ENCODE results near the gene CCL2. TPM values are rescaled to one million over a fixed set of nuclear protein-coding genes. Genes with fewer than 3 reads are reported as not detected.

The CCL2 gene
- total and polyA plus RNA-seq, 2 donors (not counting 1 experiment from before 2014, with no cell fraction given), result 4.4 TPM; not detected in 1

- H3K4me3 ChIP-seq (ENCODE audit: control extremely low read depth in 1 of 5, extremely low read depth in 1 of 5, insufficient read depth in 1 of 5, low read depth in 2 of 5, low read length in 4 of 5), result no peak overlapping the region
- no peaks in the 10 kb centered on the region for H3K9me3 ChIP-seq (ENCODE audit: control extremely low read depth in 1 of 3, control insufficient read depth in 2 of 3, insufficient read depth in 1 of 3, low read length in 2 of 3)
- no peak overlapping the region for H3K9ac ChIP-seq (ENCODE audit: low read length)
- DNase-seq, result peak; percentile 26
- intact Hi-C loops (cut with micrococcal nuclease), result no loop called here
- CTCF ChIA-PET, result no interaction called here
- H3K79me2 ChIP-seq (ENCODE audit: control insufficient read depth, insufficient read depth, low read length), result no peaks in the 10 kb centered on the region
- H3K4me1 ChIP-seq (ENCODE audit: control insufficient read depth in 2 of 2, insufficient read depth in 2 of 2, low read length in 2 of 2), result peaks cover 35 to 43% of the 10 kb centered on the region in 2 donors
- Mint-ChIP-seq H3K4me3 (no peak overlapping the region), H3K27ac (no peak overlapping the region), H3K4me1 (peaks cover 29% of the 10 kb centered on the region), H3K27me3 (peaks cover 5% of the 10 kb centered on the region), H3K9me3 (ENCODE audit: insufficient read depth) (no peaks in the 10 kb centered on the region)
- no peak overlapping the region for H3K27ac ChIP-seq (ENCODE audit: low read length in 2 of 2)
- WGBS (ENCODE audit: insufficient coverage), result 65% methylated on average over 7 of the region's 7 CpGs
- no peaks in the 10 kb centered on the region for H3K36me3 ChIP-seq (replicated peaks in 1 of 2; ENCODE audit: control extremely low read depth in 1 of 2, control insufficient read depth in 1 of 2, extremely low read depth in 1 of 2, insufficient read depth in 2 of 2, low read length in 1 of 2)
- TF ChIP-seq EZH2 (IDR thresholded peaks at IDR 0.05; ENCODE audit: borderline replicate concordance, insufficient read depth, low read depth, low read length, poor library complexity, severe bottlenecking), result no peak
- TF ChIP-seq CTCF (IDR thresholded peaks at IDR 0.05), result no peak
- peak overlapping the region; percentile 42 for H3K4me2 ChIP-seq (replicated peaks; ENCODE audit: low read depth, low read length, poor library complexity, severe bottlenecking)
- no peaks in the 10 kb centered on the region for H3K27me3 ChIP-seq (replicated peaks in 1 of 4; ENCODE audit: control extremely low read depth in 1 of 4, control insufficient read depth in 3 of 4, insufficient read depth in 4 of 4, low read length in 3 of 4)
- no peak for ATAC-seq (ENCODE audit: low read depth)
- no peaks in the 10 kb centered on the region for H4K20me1 ChIP-seq (ENCODE audit: control insufficient read depth, insufficient read depth, low read length, poor library complexity, severe bottlenecking)
- no peak overlapping the region for H2AFZ ChIP-seq (ENCODE audit: insufficient read depth, low read depth, low read length, poor library complexity, severe bottlenecking)
- POLR2A ChIA-PET, result no interaction called here
These were observed 11.4 kb upstream of the CCL2 start for GRCh38 chr17:34243364-34244320.

GRCh38 chr17:34245351-34245905 is 9.7 kb upstream of the CCL2 start:
- TF ChIP-seq EZH2 (IDR thresholded peaks at IDR 0.05; ENCODE audit: borderline replicate concordance, insufficient read depth, low read depth, low read length, poor library complexity, severe bottlenecking), result no peak
- no peak for TF ChIP-seq CTCF (IDR thresholded peaks at IDR 0.05)
- H3K4me1 Mint-ChIP-seq, result peaks cover 25% of the 10 kb centered on the region
- H3K4me3 ChIP-seq (ENCODE audit: control extremely low read depth in 1 of 5, extremely low read depth in 1 of 5, insufficient read depth in 1 of 5, low read depth in 2 of 5, low read length in 4 of 5), result no peak overlapping the region
- WGBS (ENCODE audit: insufficient coverage), result 98% methylated on average over 5 of the region's 6 CpGs
- H3K27ac ChIP-seq (ENCODE audit: low read length in 2 of 2), result no peak overlapping the region
- no peaks in the 10 kb centered on the region for H3K79me2 ChIP-seq (ENCODE audit: control insufficient read depth, insufficient read depth, low read length)
- ATAC-seq (ENCODE audit: low read depth) (no peak), DNase-seq (no peak)
- intact Hi-C loops (cut with micrococcal nuclease), result no loop called here
- no peaks in the 10 kb centered on the region for H4K20me1 ChIP-seq (ENCODE audit: control insufficient read depth, insufficient read depth, low read length, poor library complexity, severe bottlenecking)
- no peak overlapping the region for H2AFZ ChIP-seq (ENCODE audit: insufficient read depth, low read depth, low read length, poor library complexity, severe bottlenecking)
- no peak overlapping the region for H3K27ac Mint-ChIP-seq
- peaks cover 5% of the 10 kb centered on the region for H3K27me3 Mint-ChIP-seq
- ChIA-PET POLR2A (no interaction called here), CTCF (no interaction called here)
- H3K36me3 ChIP-seq (replicated peaks in 1 of 2; ENCODE audit: control extremely low read depth in 1 of 2, control insufficient read depth in 1 of 2, extremely low read depth in 1 of 2, insufficient read depth in 2 of 2, low read length in 1 of 2), result no peaks in the 10 kb centered on the region
- H3K4me2 ChIP-seq (replicated peaks; ENCODE audit: low read depth, low read length, poor library complexity, severe bottlenecking), result no peak overlapping the region
- H3K9ac ChIP-seq (ENCODE audit: low read length), result no peak overlapping the region
- peaks cover 0 to 3% (median 0%) of the 10 kb centered on the region in 4 experiments for H3K27me3 ChIP-seq (replicated peaks in 1 of 4; ENCODE audit: control extremely low read depth in 1 of 4, control insufficient read depth in 3 of 4, insufficient read depth in 4 of 4, low read length in 3 of 4)
- no peaks in the 10 kb centered on the region for H3K9me3 ChIP-seq (ENCODE audit: control extremely low read depth in 1 of 3, control insufficient read depth in 2 of 3, insufficient read depth in 1 of 3, low read length in 2 of 3)
- H3K4me1 ChIP-seq (ENCODE audit: control insufficient read depth in 2 of 2, insufficient read depth in 2 of 2, low read length in 2 of 2), result peaks cover 35 to 43% of the 10 kb centered on the region in 2 donors
- H3K9me3 Mint-ChIP-seq (ENCODE audit: insufficient read depth), result no peaks in the 10 kb centered on the region
- H3K4me3 Mint-ChIP-seq, result no peak overlapping the region

Data from B cell (primary cell).